HG03108 (cell line): ENCODE data around the gene KNCN.

Experiments used
- ATAC-seq: cut with Tn5 transposase; IDR thresholded peaks from one replicate; pipeline ENCODE4 v1.9.1; 2021; ENCODE audit warnings: moderate library complexity; ENCODE audit not compliant: unreplicated experiment

The KNCN gene

GRCh38 chr1:46569884-46570725, 18.7 kb upstream of the KNCN start:
- no peak for ATAC-seq

GRCh38 chr1:46569116-46569515, 17.7 kb upstream of the KNCN start:
- ATAC-seq = no peak

GRCh38 chr1:46568461-46568891, 17.0 kb upstream of the KNCN start:
- ATAC-seq = no peak

- ATAC-seq = no peak
Observed at GRCh38 chr1:46563341-46563740, 11.9 kb upstream of the KNCN start.

- no peak for ATAC-seq
Observed at GRCh38 chr1:46562498-46562897, 11.1 kb upstream of the KNCN start.

GRCh38 chr1:46558966-46559365, 7.5 kb upstream of the KNCN start:
- ATAC-seq = no peak

- no peak for ATAC-seq
Observed at GRCh38 chr1:46558141-46558963, 6.9 kb upstream of the KNCN start.

GRCh38 chr1:46557403-46557802, 6.0 kb upstream of the KNCN start:
- ATAC-seq = no peak

- ATAC-seq = no peak
Observed at GRCh38 chr1:46556822-46557221, 5.4 kb upstream of the KNCN start.

GRCh38 chr1:46555826-46556619, 4.6 kb upstream of the KNCN start:
- ATAC-seq = no peak

- ATAC-seq = no peak
Observed at GRCh38 chr1:46554597-46555381, 3.3 kb upstream of the KNCN start.

GRCh38 chr1:46554236-46554596, 2.8 kb upstream of the KNCN start:
- ATAC-seq = no peak

GRCh38 chr1:46553506-46553905, 2.1 kb upstream of the KNCN start:
- no peak for ATAC-seq

GRCh38 chr1:46552357-46553237, 1.1 kb upstream of the KNCN start:
- ATAC-seq = no peak

GRCh38 chr1:46550751-46551231, 656 bp downstream of the KNCN start:
- ATAC-seq = no peak

GRCh38 chr1:46549697-46550681, 1.5 kb downstream of the KNCN start:
- no peak for ATAC-seq

- no peak for ATAC-seq
Observed at GRCh38 chr1:46547481-46548383, 3.7 kb downstream of the KNCN start.
